ENCODE measurements around the gene ABHD15.

- TF ChIP-seq CTCF (IDR thresholded peaks at IDR 0.05; ENCODE audit: low read depth, low read length, poor library complexity, severe bottlenecking) (peak; percentile 97), EZH2phosphoT487 (IDR thresholded peaks at IDR 0.05; ENCODE audit: borderline replicate concordance, low read length) (no peak)
These were observed 25.1 kb upstream of the ABHD15 start for GRCh38 chr17:29591737-29592608.

Data from DOHH2 (cell line).